NB4 (cell line): ENCODE results near the gene SCGB3A1.

ENCODE experiments used
- CTCF ChIP-seq: IDR thresholded peaks from one replicate; pipeline ENCODE4 v1.5.1; 2012; ENCODE audit warnings: low read depth, low read length
- MAX ChIP-seq: IDR thresholded peaks from 2 replicates; pipeline ENCODE4 v1.6.1; 2011; ENCODE audit warnings: low read depth, low read length
- MYC ChIP-seq: IDR thresholded peaks from 2 replicates; pipeline ENCODE4 v1.6.1; 2011; ENCODE audit warnings: low read depth, low read length
- POLR2A ChIP-seq: IDR thresholded peaks from 2 replicates; pipeline ENCODE4 v1.6.1; 2011; ENCODE audit warnings: mild to moderate bottlenecking; ENCODE audit not compliant: insufficient read length; ENCODE audit errors: extremely low read depth

GRCh38 chr5:180595381-180596114 lies 4.2 kb upstream of the SCGB3A1 start:
- TF ChIP-seq CTCF (no peak), POLR2A (no peak), MAX (no peak), MYC (no peak)
